Measurements from ENCODE around the gene PRICKLE2.

The PRICKLE2 gene

GRCh38 chr3:64155328-64155727 is 69.9 kb downstream of the PRICKLE2 start:
- no peaks in the 10 kb centered on the region for H3K9me2 ChIP-seq (ENCODE audit: low read depth, low read length)
- H3K4me1 ChIP-seq (ENCODE audit: insufficient read depth, low read length, severe bottlenecking): no peaks in the 10 kb centered on the region
- H3K27ac ChIP-seq (ENCODE audit: low read depth, low read length, poor library complexity, severe bottlenecking): no peak overlapping the region
- no peaks in the 10 kb centered on the region for H3K9me3 ChIP-seq (ENCODE audit: low read length)
- no peak overlapping the region for H3K9ac ChIP-seq (ENCODE audit: low read length)
- H3K4me3 ChIP-seq (ENCODE audit: low read depth, low read length, poor library complexity, severe bottlenecking): no peak overlapping the region
- no peaks in the 10 kb centered on the region for H3K27me3 ChIP-seq (ENCODE audit: insufficient read depth, low read length)
- H3K79me2 ChIP-seq (ENCODE audit: insufficient read depth, low read length): no peaks in the 10 kb centered on the region
- H3K4me2 ChIP-seq (ENCODE audit: low read length): no peak overlapping the region
- no peaks in the 10 kb centered on the region for H3K36me3 ChIP-seq (ENCODE audit: insufficient read depth, low read length)
- H4K20me1 ChIP-seq (ENCODE audit: insufficient read depth, low read length): no peaks in the 10 kb centered on the region
- H2AFZ ChIP-seq (ENCODE audit: low read length): no peak overlapping the region
- TF ChIP-seq EZH2 (IDR thresholded peaks at IDR 0.05; ENCODE audit: borderline replicate concordance, low read length) (no peak), CTCF (IDR thresholded peaks at IDR 0.05; ENCODE audit: low read length) (no peak)
- no peaks in the 10 kb centered on the region for H3F3A ChIP-seq (ENCODE audit: insufficient read depth, low read length)

GRCh38 chr3:64152676-64153466 is 72.4 kb downstream of the PRICKLE2 start:
- no peak overlapping the region for H3K4me2 ChIP-seq (ENCODE audit: low read length)
- TF ChIP-seq CTCF (IDR thresholded peaks at IDR 0.05; ENCODE audit: low read length): no peak
- TF ChIP-seq EZH2 (IDR thresholded peaks at IDR 0.05; ENCODE audit: borderline replicate concordance, low read length): no peak
- no peaks in the 10 kb centered on the region for H3K79me2 ChIP-seq (ENCODE audit: insufficient read depth, low read length)
- H3K9me2 ChIP-seq (ENCODE audit: low read depth, low read length): no peaks in the 10 kb centered on the region
- H3K4me3 ChIP-seq (ENCODE audit: low read depth, low read length, poor library complexity, severe bottlenecking): no peak overlapping the region
- no peak overlapping the region for H3K9ac ChIP-seq (ENCODE audit: low read length)
- no peaks in the 10 kb centered on the region for H3F3A ChIP-seq (ENCODE audit: insufficient read depth, low read length)
- H4K20me1 ChIP-seq (ENCODE audit: insufficient read depth, low read length): no peaks in the 10 kb centered on the region
- H3K27me3 ChIP-seq (ENCODE audit: insufficient read depth, low read length): no peaks in the 10 kb centered on the region
- no peaks in the 10 kb centered on the region for H3K36me3 ChIP-seq (ENCODE audit: insufficient read depth, low read length)
- no peaks in the 10 kb centered on the region for H3K4me1 ChIP-seq (ENCODE audit: insufficient read depth, low read length, severe bottlenecking)
- H3K9me3 ChIP-seq (ENCODE audit: low read length): no peaks in the 10 kb centered on the region
- no peak overlapping the region for H2AFZ ChIP-seq (ENCODE audit: low read length)
- no peak overlapping the region for H3K27ac ChIP-seq (ENCODE audit: low read depth, low read length, poor library complexity, severe bottlenecking)

GRCh38 chr3:64152086-64152485 is 73.2 kb downstream of the PRICKLE2 start:
- H4K20me1 ChIP-seq (ENCODE audit: insufficient read depth, low read length): no peaks in the 10 kb centered on the region
- no peak overlapping the region for H3K27ac ChIP-seq (ENCODE audit: low read depth, low read length, poor library complexity, severe bottlenecking)
- H3K9me2 ChIP-seq (ENCODE audit: low read depth, low read length): no peaks in the 10 kb centered on the region
- no peak overlapping the region for H3K9ac ChIP-seq (ENCODE audit: low read length)
- TF ChIP-seq EZH2 (IDR thresholded peaks at IDR 0.05; ENCODE audit: borderline replicate concordance, low read length) (no peak), CTCF (IDR thresholded peaks at IDR 0.05; ENCODE audit: low read length) (no peak)
- H3K4me2 ChIP-seq (ENCODE audit: low read length): no peak overlapping the region
- no peaks in the 10 kb centered on the region for H3K4me1 ChIP-seq (ENCODE audit: insufficient read depth, low read length, severe bottlenecking)
- no peaks in the 10 kb centered on the region for H3K27me3 ChIP-seq (ENCODE audit: insufficient read depth, low read length)
- no peak overlapping the region for H2AFZ ChIP-seq (ENCODE audit: low read length)
- no peaks in the 10 kb centered on the region for H3F3A ChIP-seq (ENCODE audit: insufficient read depth, low read length)
- no peaks in the 10 kb centered on the region for H3K36me3 ChIP-seq (ENCODE audit: insufficient read depth, low read length)
- H3K4me3 ChIP-seq (ENCODE audit: low read depth, low read length, poor library complexity, severe bottlenecking): no peak overlapping the region
- H3K79me2 ChIP-seq (ENCODE audit: insufficient read depth, low read length): no peaks in the 10 kb centered on the region
- H3K9me3 ChIP-seq (ENCODE audit: low read length): no peaks in the 10 kb centered on the region
